Measurements from ENCODE around the gene ASTN2.

GRCh38 chr9:116716438-116716837 is 698.4 kb downstream of the ASTN2 start:
- no peak for TF ChIP-seq TAF1 (IDR thresholded peaks at IDR 0.05; ENCODE audit: borderline replicate concordance, insufficient read depth, low read length)
- no peak for TF ChIP-seq POLR2AphosphoS5 (IDR thresholded peaks at IDR 0.05; ENCODE audit: low read depth, low read length)

Data from PFSK-1 (cell line).